Neural progenitor cell (in vitro differentiated cells): ENCODE measurements around the gene RAMACL.

Source experiments
- CTCF ChIP-seq: fragments of 200-600 bp; sonication (generic); IDR thresholded peaks from 2 replicates; pipeline ENCODE4 v1.5.1; 2017; ENCODE audit warnings: antibody characterized with exemption, mild to moderate bottlenecking
- EZH2 ChIP-seq: fragments of 200-600 bp; sonication (generic); IDR thresholded peaks from 2 replicates; pipeline ENCODE4 v1.6.1; 2017; ENCODE audit warnings: antibody characterized with exemption, mild to moderate bottlenecking, moderate library complexity
- EZH2phosphoT487 ChIP-seq: fragments of 200-600 bp; sonication (generic); IDR thresholded peaks from 2 replicates; pipeline ENCODE4 v1.6.1; 2017; ENCODE audit warnings: antibody characterized with exemption

GRCh38 chr6:166627875-166628801 is 41.7 kb upstream of the RAMACL start:
- no peak for TF ChIP-seq CTCF
- peak; percentile 57 for TF ChIP-seq EZH2
- no peak for TF ChIP-seq EZH2phosphoT487
